Measurements from ENCODE around the gene NUDT8. TPM values are rescaled to one million over a fixed set of nuclear protein-coding genes. Genes with fewer than 3 reads are reported as not detected.

Gene NUDT8, protein sequence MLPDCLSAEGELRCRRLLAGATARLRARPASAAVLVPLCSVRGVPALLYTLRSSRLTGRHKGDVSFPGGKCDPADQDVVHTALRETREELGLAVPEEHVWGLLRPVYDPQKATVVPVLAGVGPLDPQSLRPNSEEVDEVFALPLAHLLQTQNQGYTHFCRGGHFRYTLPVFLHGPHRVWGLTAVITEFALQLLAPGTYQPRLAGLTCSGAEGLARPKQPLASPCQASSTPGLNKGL
- 11.7 and 23.5 TPM in 2 replicates for total RNA-seq

DNA sequence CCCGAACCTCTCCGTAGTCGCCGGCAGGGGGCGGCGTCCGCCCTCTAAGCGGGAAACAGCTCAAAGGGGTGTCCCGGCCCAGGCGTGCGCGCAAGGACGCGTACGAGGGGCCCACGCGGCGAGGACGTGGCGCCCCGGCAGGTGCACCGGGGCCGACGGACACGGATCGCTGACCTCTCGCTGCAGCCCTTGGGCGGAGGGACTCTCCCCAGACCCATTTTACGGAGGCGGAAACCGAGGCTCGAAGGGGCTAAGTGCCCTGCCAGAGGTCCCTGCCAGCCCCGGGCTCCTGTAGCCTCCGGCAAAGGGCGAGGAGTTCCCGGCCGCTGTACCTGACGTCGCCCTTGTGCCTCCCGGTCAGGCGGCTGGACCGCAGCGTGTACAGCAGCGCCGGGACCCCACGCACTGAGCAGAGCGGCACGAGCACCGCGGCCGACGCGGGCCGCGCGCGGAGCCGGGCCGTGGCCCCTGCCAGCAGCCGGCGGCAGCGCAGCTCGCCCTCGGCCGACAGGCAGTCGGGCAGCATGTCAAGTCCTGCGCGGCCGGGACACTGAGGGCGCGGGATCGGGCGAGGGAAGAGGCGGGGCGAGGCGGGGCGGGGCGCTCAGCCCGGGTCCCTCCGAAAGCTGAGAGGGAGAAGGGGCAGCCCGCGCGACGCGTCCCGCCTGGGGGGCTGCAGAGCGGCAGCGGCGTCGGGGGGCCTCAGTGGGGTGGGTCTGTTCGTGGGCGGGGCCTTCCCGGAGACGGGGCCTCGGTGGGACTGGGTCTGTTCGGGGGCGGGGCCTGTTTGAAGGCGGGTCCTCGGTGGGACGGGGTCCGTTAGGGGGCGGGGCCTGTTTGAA lies at the start of gene NUDT8:
Gene NUDT8, minus strand, starts transcription at position 552 of the 842 bp plus-strand sequence. Its CDS starts 26 bp downstream, at position 526.

DNA sequence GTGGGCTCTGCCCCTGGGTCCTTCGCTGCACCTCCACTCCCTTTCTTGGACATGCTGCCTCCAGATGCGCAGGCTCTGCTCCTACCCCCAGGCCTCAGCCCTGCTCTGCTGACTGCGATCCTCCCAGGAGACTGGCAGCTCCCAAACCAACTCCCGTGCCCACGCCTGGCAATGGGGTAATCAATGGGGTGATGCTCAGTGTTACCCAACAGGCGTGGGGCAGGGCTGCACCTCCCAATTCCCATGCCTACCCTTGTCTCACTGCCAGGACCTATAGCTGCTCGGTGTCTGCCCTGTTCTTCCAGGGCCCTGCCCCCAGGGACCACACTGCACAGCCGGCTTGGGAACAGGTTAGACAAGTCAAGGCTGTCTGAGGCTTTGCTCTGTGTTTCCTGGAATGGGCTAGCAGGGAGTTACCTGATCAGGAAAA lies 44.7 kb upstream of the NUDT8 start, which contains the start of gene ALDH3B2:
Gene ALDH3B2, minus strand, starts transcription at position 182 of the 430 bp plus-strand sequence. CDS start 7,688 bp downstream, outside the sequence.

DNA sequence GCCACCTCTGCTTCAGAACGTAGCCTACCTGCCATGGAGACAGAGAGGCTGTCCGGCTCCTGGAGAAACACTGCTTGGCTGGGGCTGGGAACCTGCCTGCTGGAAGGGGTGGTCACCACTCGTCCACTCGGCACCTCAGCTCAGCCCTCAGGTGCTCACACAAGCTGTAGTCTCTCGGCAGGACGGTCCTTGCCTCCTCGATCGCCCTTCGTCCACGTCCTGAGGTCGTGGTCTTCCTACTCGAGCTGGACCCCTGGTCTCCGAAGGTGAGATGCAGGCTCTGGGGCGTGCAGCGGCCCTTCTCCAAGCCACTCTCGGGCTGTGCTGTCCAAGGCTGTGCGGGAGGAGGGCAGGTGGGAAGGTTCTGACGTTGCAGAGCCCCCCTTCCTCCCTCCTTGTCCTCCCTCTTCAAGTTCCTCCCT lies 9.7 kb upstream of the NUDT8 start, which contains the start of gene TBX10:
Gene TBX10, minus strand, starts transcription at position 326 of the 422 bp plus-strand sequence. Its CDS starts 291 bp downstream, at position 35.

DNA sequence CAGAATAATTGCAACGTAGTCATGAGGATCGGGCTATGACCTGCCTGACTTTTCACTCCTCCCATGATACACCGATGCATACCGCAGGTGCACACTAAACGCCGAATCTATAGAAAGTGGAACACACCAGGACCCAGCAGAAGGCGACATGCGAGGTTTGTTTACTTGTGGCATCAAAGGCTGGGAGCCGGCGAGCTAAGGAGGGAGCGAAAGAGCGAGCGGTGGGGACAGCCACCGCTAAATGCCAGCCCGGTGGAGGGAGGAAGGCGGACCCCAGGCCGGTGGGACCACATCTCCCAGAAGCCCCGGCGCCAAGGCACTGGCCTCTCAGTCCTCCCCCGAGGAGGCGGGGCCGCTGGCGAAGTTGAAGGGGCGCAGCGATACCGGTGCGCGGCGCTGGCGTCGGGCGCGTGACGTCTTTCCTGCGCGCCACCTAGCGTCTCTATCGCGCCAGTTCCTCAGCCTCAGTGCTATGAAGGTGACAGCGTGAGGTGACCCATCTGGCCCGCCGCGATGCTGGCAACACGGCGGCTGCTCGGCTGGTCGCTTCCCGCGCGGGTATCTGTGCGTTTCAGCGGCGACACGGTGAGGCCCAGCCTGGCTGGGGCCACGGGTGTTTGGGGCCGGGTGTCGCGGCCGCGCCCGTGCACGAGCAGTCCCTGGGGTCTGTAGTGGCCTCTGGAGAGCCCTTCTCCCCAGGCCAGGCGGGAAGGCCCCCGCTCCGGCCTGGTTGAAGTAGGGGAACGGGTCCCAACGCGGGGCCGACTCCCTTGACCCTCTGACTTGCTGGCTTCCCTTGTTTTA lies 23.0 kb downstream of the NUDT8 start, which contains the start of gene NDUFV1:
Gene NDUFV1, plus strand, starts transcription at position 445 of the 804 bp plus-strand sequence. Its CDS starts 69 bp downstream, at position 514.

DNA sequence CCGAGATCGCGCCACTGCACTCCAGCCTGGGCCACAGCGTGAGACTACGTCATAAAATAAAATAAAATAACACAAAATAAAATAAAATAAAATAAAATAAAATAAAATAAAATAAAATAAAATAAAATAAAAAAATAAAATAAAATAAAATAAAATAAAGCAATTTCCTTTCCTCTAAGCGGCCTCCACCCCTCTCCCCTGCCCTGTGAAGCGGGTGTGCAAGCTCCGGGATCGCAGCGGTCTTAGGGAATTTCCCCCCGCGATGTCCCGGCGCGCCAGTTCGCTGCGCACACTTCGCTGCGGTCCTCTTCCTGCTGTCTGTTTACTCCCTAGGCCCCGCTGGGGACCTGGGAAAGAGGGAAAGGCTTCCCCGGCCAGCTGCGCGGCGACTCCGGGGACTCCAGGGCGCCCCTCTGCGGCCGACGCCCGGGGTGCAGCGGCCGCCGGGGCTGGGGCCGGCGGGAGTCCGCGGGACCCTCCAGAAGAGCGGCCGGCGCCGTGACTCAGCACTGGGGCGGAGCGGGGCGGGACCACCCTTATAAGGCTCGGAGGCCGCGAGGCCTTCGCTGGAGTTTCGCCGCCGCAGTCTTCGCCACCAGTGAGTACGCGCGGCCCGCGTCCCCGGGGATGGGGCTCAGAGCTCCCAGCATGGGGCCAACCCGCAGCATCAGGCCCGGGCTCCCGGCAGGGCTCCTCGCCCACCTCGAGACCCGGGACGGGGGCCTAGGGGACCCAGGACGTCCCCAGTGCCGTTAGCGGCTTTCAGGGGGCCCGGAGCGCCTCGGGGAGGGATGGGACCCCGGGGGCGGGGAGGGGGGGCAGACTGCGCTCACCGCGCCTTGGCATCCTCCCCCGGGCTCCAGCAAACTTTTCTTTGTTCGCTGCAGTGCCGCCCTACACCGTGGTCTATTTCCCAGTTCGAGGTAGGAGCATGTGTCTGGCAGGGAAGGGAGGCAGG lies 46.2 kb downstream of the NUDT8 start, which contains the start of gene GSTP1:
Gene GSTP1, plus strand, starts transcription at position 566 of the 958 bp plus-strand sequence. Its CDS starts 32 bp downstream, at position 598.

Small RNA genes within 50 kb of the gene (small RNA-seq; reads per million reads assigned to genes)
- gene AP003385.3 = not detected

Other genes starting within 250 kb of the NUDT8 start
- 5.9 and 7.6 TPM in 2 replicates for gene RAD9A, start 238.0 kb downstream of the NUDT8 start, total RNA-seq
- 169 and 226 TPM in 2 replicates for gene PPP1CA, start 228.1 kb downstream of the NUDT8 start, total RNA-seq
- not detected in 2 replicates for gene TBC1D10C, start 225.9 kb downstream of the NUDT8 start, total RNA-seq
- under 0.01 TPM in 2 replicates for gene CARNS1, start 214.3 kb downstream of the NUDT8 start, total RNA-seq
- 42.3 and 50.2 TPM in 2 replicates for gene RPS6KB2, start 201.4 kb downstream of the NUDT8 start, total RNA-seq
- gene PTPRCAP, start 192.3 kb downstream of the NUDT8 start, total RNA-seq = 0.78 and 1.1 TPM in 2 replicates
- 90.9 and 94.4 TPM in 2 replicates for gene CORO1B, start 186.5 kb downstream of the NUDT8 start, total RNA-seq
- under 0.01 TPM in 1 of 2 replicates, not detected in the other for gene GPR152, start 177.2 kb downstream of the NUDT8 start, total RNA-seq
- gene CABP4, start 174.6 kb downstream of the NUDT8 start, total RNA-seq = not detected in 2 replicates
- gene TMEM134, start 160.7 kb downstream of the NUDT8 start, total RNA-seq = 9.4 and 10.3 TPM in 2 replicates
- 44.8 and 69.1 TPM in 2 replicates for gene AIP, start 146.9 kb downstream of the NUDT8 start, total RNA-seq
- 15.1 and 24.6 TPM in 2 replicates for gene PITPNM1, start 124.6 kb downstream of the NUDT8 start, total RNA-seq
- gene CDK2AP2, start 121.8 kb downstream of the NUDT8 start, total RNA-seq = 12.5 and 16.4 TPM in 2 replicates
- gene CABP2, start 106.5 kb downstream of the NUDT8 start, total RNA-seq = not detected in 2 replicates
- 477 and 854 TPM in 2 replicates for gene GSTP1, start 46.1 kb downstream of the NUDT8 start, total RNA-seq
- 207 and 250 TPM in 2 replicates for gene NDUFV1, start 23.0 kb downstream of the NUDT8 start, total RNA-seq
- gene TBX10, start 9.8 kb upstream of the NUDT8 start, total RNA-seq = not detected in 2 replicates
- not detected in 2 replicates for gene ACY3, start 20.8 kb upstream of the NUDT8 start, total RNA-seq
- not detected in 2 replicates for gene ALDH3B2, start 44.7 kb upstream of the NUDT8 start, total RNA-seq

Measured in subcutaneous preadipocyte (primary cell).